Measurements from ENCODE around the gene SMG5. TPM values are rescaled to one million over a fixed set of nuclear protein-coding genes. Genes with fewer than 3 reads are reported as not detected.
"Not testable (repeated sequence)": the region's sequence is repeated elsewhere in the genome, so short reads cannot be mapped to it uniquely, and the experiment has no call there.

The SMG5 gene, protein sequence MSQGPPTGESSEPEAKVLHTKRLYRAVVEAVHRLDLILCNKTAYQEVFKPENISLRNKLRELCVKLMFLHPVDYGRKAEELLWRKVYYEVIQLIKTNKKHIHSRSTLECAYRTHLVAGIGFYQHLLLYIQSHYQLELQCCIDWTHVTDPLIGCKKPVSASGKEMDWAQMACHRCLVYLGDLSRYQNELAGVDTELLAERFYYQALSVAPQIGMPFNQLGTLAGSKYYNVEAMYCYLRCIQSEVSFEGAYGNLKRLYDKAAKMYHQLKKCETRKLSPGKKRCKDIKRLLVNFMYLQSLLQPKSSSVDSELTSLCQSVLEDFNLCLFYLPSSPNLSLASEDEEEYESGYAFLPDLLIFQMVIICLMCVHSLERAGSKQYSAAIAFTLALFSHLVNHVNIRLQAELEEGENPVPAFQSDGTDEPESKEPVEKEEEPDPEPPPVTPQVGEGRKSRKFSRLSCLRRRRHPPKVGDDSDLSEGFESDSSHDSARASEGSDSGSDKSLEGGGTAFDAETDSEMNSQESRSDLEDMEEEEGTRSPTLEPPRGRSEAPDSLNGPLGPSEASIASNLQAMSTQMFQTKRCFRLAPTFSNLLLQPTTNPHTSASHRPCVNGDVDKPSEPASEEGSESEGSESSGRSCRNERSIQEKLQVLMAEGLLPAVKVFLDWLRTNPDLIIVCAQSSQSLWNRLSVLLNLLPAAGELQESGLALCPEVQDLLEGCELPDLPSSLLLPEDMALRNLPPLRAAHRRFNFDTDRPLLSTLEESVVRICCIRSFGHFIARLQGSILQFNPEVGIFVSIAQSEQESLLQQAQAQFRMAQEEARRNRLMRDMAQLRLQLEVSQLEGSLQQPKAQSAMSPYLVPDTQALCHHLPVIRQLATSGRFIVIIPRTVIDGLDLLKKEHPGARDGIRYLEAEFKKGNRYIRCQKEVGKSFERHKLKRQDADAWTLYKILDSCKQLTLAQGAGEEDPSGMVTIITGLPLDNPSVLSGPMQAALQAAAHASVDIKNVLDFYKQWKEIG
- total RNA-seq (2021; ENCODE audit: unreplicated experiment) (117 TPM), Bru-seq, nascent RNA (percentile 89 among the genes with signal in this experiment), BruChase-seq, experiment 1, labeled RNA remaining after a 2-hour chase (percentile 90 among the genes with signal in this experiment), BruChase-seq, experiment 2, labeled RNA remaining after a 6-hour chase (percentile 95 among the genes with signal in this experiment)
- polyA plus RNA-seq (2012; ENCODE audit: insufficient read length) = 77.8 TPM
- long read RNA-seq, full-length matches to known transcripts = 67 of 170 reads
- long read RNA-seq, partial matches to known transcripts = 46 of 170 reads
- long read RNA-seq, other reads (novel, unspliced or antisense) = 57 of 170 reads

- ATAC-seq = peak; percentile 96
- Histone ChIP-seq H3K27ac (ENCODE audit: low read length) (peak within 1 kb of the TSS; percentile 98), H3K4me1 (ENCODE audit: control insufficient read depth, insufficient read depth, low read length) (peaks cover 14% of the 10 kb centered on the region), H3K36me3 (ENCODE audit: control insufficient read depth, insufficient read depth, low read length) (peaks cover 20% of the 10 kb centered on the region), H3K9me3 (ENCODE audit: control insufficient read depth, insufficient read depth, low read depth, low read length) (no peaks in the 10 kb centered on the region), H3K4me3 (ENCODE audit: low read depth in 2 of 2, low read length in 2 of 2) (peak within 1 kb of the TSS; percentile 75 to 92), H3K27me3 (ENCODE audit: control insufficient read depth, insufficient read depth, low read length) (no peaks in the 10 kb centered on the region)
- in situ Hi-C loops (cut with HindIII; ENCODE audit: low pct_unique_long_range_greater_than_20kb, low sequenced_read_pairs) = no loop called here
- peak; percentile 90 for DNase-seq (ENCODE audit: low read depth, low spot score)
- BruUV-seq (replicated peaks) = no TSS peak
- CTCF ChIA-PET = no interaction called here
- POLR2A ChIA-PET = interaction anchor here (0.6 to 1.6 kb wide), 2 partner anchors 12 to 761 kb away, joined by 3 to 12 read pairs; no protein-coding TSS in a partner anchor
- intact Hi-C loops (cut with micrococcal nuclease; ENCODE audit: unreplicated experiment) = no loop called here
- TF ChIP-seq, protein P1, sequence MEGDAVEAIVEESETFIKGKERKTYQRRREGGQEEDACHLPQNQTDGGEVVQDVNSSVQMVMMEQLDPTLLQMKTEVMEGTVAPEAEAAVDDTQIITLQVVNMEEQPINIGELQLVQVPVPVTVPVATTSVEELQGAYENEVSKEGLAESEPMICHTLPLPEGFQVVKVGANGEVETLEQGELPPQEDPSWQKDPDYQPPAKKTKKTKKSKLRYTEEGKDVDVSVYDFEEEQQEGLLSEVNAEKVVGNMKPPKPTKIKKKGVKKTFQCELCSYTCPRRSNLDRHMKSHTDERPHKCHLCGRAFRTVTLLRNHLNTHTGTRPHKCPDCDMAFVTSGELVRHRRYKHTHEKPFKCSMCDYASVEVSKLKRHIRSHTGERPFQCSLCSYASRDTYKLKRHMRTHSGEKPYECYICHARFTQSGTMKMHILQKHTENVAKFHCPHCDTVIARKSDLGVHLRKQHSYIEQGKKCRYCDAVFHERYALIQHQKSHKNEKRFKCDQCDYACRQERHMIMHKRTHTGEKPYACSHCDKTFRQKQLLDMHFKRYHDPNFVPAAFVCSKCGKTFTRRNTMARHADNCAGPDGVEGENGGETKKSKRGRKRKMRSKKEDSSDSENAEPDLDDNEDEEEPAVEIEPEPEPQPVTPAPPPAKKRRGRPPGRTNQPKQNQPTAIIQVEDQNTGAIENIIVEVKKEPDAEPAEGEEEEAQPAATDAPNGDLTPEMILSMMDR (IDR thresholded peaks at IDR 0.05) = no peak
- TF ChIP-seq, protein P2, sequence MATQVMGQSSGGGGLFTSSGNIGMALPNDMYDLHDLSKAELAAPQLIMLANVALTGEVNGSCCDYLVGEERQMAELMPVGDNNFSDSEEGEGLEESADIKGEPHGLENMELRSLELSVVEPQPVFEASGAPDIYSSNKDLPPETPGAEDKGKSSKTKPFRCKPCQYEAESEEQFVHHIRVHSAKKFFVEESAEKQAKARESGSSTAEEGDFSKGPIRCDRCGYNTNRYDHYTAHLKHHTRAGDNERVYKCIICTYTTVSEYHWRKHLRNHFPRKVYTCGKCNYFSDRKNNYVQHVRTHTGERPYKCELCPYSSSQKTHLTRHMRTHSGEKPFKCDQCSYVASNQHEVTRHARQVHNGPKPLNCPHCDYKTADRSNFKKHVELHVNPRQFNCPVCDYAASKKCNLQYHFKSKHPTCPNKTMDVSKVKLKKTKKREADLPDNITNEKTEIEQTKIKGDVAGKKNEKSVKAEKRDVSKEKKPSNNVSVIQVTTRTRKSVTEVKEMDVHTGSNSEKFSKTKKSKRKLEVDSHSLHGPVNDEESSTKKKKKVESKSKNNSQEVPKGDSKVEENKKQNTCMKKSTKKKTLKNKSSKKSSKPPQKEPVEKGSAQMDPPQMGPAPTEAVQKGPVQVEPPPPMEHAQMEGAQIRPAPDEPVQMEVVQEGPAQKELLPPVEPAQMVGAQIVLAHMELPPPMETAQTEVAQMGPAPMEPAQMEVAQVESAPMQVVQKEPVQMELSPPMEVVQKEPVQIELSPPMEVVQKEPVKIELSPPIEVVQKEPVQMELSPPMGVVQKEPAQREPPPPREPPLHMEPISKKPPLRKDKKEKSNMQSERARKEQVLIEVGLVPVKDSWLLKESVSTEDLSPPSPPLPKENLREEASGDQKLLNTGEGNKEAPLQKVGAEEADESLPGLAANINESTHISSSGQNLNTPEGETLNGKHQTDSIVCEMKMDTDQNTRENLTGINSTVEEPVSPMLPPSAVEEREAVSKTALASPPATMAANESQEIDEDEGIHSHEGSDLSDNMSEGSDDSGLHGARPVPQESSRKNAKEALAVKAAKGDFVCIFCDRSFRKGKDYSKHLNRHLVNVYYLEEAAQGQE (IDR thresholded peaks at IDR 0.05; ENCODE audit: insufficient read depth in 1 of 2, low read depth in 2 of 2, low read length in 1 of 2) = peak in 1 of 2 experiments; percentile 55; a peak in 1 of 4 replicates
- TF ChIP-seq TCF7L2 (IDR thresholded peaks at IDR 0.05; ENCODE audit: low read depth, low read length) = peak; percentile 46; the same call in 1 of the 2 replicates
- peak; percentile 93; the same call in 1 of the 2 replicates for TF ChIP-seq SIN3A (IDR thresholded peaks at IDR 0.05; ENCODE audit: borderline replicate concordance, insufficient read depth, low read depth, low read length)
- TF ChIP-seq POLR2AphosphoS5 (IDR thresholded peaks at IDR 0.05; ENCODE audit: low read depth, low read length) = peak; percentile 83
These were observed at the start of gene SMG5 for GRCh38 chr1:156282479-156283222. TSS of gene SMG5 (minus strand) at chr1:156282825. CDS start at chr1:156282680, 145 bp downstream.

GRCh38 chr1:156323179-156323578 lies 40.6 kb upstream of the SMG5 start:
- CTCF ChIA-PET = interaction anchor here (0.7 kb wide), 1 partner anchor 136 kb away, joined by 3 read pairs; no protein-coding TSS in a partner anchor
- ATAC-seq; intact Hi-C loops (cut with micrococcal nuclease; ENCODE audit: unreplicated experiment); H3K27me3 ChIP-seq (ENCODE audit: control insufficient read depth, insufficient read depth, low read length); H3K4me1 ChIP-seq (ENCODE audit: control insufficient read depth, insufficient read depth, low read length); H3K9me3 ChIP-seq (ENCODE audit: control insufficient read depth, insufficient read depth, low read depth, low read length); H3K4me3 ChIP-seq (ENCODE audit: low read depth in 2 of 2, low read length in 2 of 2); BruUV-seq (replicated peaks); H3K27ac ChIP-seq (ENCODE audit: low read length); in situ Hi-C loops (cut with HindIII; ENCODE audit: low pct_unique_long_range_greater_than_20kb, low sequenced_read_pairs); POLR2A ChIA-PET; DNase-seq (ENCODE audit: low read depth, low spot score): not testable (repeated sequence)
- H3K36me3 ChIP-seq (ENCODE audit: control insufficient read depth, insufficient read depth, low read length) = peaks cover 29% of the 10 kb centered on the region
